Measurements from ENCODE around the gene RAPGEF1.

GRCh38 chr9:131589993-131590392 lies 149.9 kb downstream of the RAPGEF1 start:
- no peak for TF ChIP-seq POLR2AphosphoS5 (IDR thresholded peaks at IDR 0.05; ENCODE audit: borderline replicate concordance, low read depth, low read length)
- no peak for TF ChIP-seq EZH2 (IDR thresholded peaks at IDR 0.05)

All from SK-N-MC (cell line).